Measurements from ENCODE around the gene JARID2.

DNA sequence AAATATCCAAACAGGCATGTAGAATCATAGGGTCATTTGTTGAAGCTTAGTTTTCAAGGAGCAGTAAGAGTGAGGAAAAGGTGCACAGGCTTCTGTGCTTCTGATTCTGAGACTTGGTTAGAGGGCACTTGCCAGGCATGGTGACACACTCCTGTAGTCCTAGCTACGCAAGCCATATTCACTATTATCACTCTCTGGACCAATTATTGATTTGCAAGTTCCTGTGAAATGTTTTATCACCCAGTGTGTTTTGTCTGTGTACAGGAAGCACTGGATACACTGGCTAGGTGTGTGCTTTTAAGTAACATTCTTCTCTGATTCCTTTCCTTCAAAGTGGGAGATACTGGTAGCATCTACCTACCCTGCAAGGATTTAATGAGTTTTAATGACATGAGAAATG is 76.3 kb downstream of the JARID2 start:
- TF ChIP-seq CTCF (IDR thresholded peaks at IDR 0.05; ENCODE audit: insufficient read depth, low read depth, low read length) (no peak), EZH2 (IDR thresholded peaks at IDR 0.05; ENCODE audit: insufficient read depth, low read length) (no peak)
